ENCODE data around the gene ZDHHC16.
A peak's percentile ranks its signal among the peaks of the same experiment; 100 is the strongest.
"Not testable (repeated sequence)": the region's sequence is repeated elsewhere in the genome, so short reads cannot be mapped to it uniquely, and the experiment has no call there.

Gene ZDHHC16

GRCh38 chr10:97435211-97435610 is 10.8 kb upstream of the ZDHHC16 start:
- no peak for DNase-seq

- no peak for DNase-seq
These were observed 3.7 kb upstream of the ZDHHC16 start for GRCh38 chr10:97442277-97442676.

- no peak for DNase-seq
These were observed 1.8 kb upstream of the ZDHHC16 start for GRCh38 chr10:97444212-97444611.

- DNase-seq: no peak
These were observed 636 bp upstream of the ZDHHC16 start for GRCh38 chr10:97445357-97445721.

GRCh38 chr10:97450828-97451227 is 4.9 kb downstream of the ZDHHC16 start:
- DNase-seq: no peak

- DNase-seq: no peak
These were observed 5.6 kb downstream of the ZDHHC16 start for GRCh38 chr10:97451605-97452004.

GRCh38 chr10:97452352-97452751 is 6.4 kb downstream of the ZDHHC16 start:
- no peak for DNase-seq

- DNase-seq: no peak
These were observed 8.5 kb downstream of the ZDHHC16 start for GRCh38 chr10:97454330-97455036.

- DNase-seq: no peak
These were observed 10.2 kb downstream of the ZDHHC16 start for GRCh38 chr10:97456034-97456685.

- no peak for DNase-seq
These were observed 10.7 kb downstream of the ZDHHC16 start for GRCh38 chr10:97456686-97457065.

- DNase-seq: no peak
These were observed 13.1 kb downstream of the ZDHHC16 start for GRCh38 chr10:97459111-97459510.

GRCh38 chr10:97459933-97460332 is 14.0 kb downstream of the ZDHHC16 start:
- no peak for DNase-seq

- no peak for DNase-seq
These were observed 16.3 kb downstream of the ZDHHC16 start for GRCh38 chr10:97462309-97462708.

GRCh38 chr10:97463363-97464132 is 17.6 kb downstream of the ZDHHC16 start:
- DNase-seq: peak; percentile 40

GRCh38 chr10:97464226-97464625 is 18.3 kb downstream of the ZDHHC16 start:
- DNase-seq: no peak

GRCh38 chr10:97465982-97466381 is 20.0 kb downstream of the ZDHHC16 start:
- DNase-seq: no peak

GRCh38 chr10:97466755-97467154 is 20.8 kb downstream of the ZDHHC16 start:
- no peak for DNase-seq

- DNase-seq: no peak
These were observed 22.2 kb downstream of the ZDHHC16 start for GRCh38 chr10:97468162-97468561.

- DNase-seq: not testable (repeated sequence)
These were observed 22.8 kb downstream of the ZDHHC16 start for GRCh38 chr10:97468781-97469180.

GRCh38 chr10:97474918-97475317 is 28.9 kb downstream of the ZDHHC16 start:
- no peak for DNase-seq

GRCh38 chr10:97475936-97476594 is 30.1 kb downstream of the ZDHHC16 start:
- no peak for DNase-seq

- DNase-seq: not testable (repeated sequence)
These were observed 33.4 kb downstream of the ZDHHC16 start for GRCh38 chr10:97479410-97479809.

GRCh38 chr10:97479939-97480338 is 34.0 kb downstream of the ZDHHC16 start:
- no peak for DNase-seq

Measured in stimulated activated CD8-positive, alpha-beta memory T cell treated with anti-CD3 and anti-CD28 coated beads, Interleukin-4, amount 100 ng/mL, for 48 hours (primary cell).